GM19240 (cell line): ENCODE data around the gene CFAP92.
A peak's percentile ranks its signal among the peaks of the same experiment; 100 is the strongest.

Experiments used
- DNase-seq: peaks from one replicate; pipeline ENCODE4 v3.0.0; 2011; ENCODE audit warnings: low spot score; ENCODE audit not compliant: insufficient read length

The CFAP92 gene

GRCh38 chr3:128987302-128988100 is 6.4 kb downstream of the CFAP92 start:
- no peak for DNase-seq

DNA sequence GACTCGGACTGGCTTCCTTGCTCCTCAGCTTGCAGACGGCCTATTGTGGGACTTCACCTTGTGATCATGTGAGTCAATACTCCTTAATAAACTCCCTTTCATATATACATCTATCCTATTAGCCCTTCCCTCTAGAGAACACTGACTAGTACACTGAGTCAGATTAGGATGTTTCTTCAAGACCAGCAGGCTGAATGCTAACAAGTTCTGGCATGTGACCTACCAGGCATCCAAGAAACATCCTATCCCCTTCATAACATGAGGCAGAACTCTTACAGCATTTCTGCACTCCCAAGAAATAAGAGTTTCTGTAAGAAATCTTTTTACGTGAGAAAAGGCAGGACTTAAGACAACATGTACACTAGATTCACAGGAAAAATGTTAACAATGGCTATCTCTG is 9.3 kb downstream of the CFAP92 start:
- DNase-seq, result no peak

- DNase-seq, result no peak
These were observed 10.4 kb downstream of the CFAP92 start for GRCh38 chr3:128983293-128984069.

- DNase-seq, result no peak
These were observed 18.6 kb downstream of the CFAP92 start for GRCh38 chr3:128975276-128975675.

DNA sequence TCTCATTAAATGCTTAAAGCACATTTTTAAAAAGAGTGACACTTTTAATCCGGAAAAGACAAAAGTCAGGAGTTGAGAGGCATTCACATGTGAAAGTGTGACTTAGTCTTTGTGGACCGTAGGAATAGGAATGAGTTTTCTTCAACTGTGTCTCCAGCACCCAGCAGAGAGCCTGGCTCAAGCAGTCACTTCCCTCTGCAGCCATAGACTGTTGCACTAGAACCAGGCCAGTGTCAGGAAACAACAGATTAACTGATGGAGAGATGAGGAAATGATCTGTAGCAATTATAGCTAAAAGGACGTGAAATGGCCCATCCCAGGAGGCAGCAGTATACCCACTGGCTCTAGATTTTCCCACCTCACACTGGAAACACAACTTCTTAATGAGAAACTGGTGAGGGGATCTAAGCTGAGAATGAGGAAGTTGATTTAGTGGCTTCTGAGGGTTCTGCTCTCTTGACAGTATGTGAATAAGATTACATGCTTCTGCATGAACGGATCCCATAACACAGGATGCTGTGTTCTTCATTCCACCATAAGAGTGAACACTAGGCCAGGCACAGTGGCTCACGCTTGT is 19.8 kb downstream of the CFAP92 start:
- no peak for DNase-seq

- no peak for DNase-seq
These were observed 22.3 kb downstream of the CFAP92 start for GRCh38 chr3:128971421-128972100.

- no peak for DNase-seq
These were observed 23.2 kb downstream of the CFAP92 start for GRCh38 chr3:128970740-128971047.

GRCh38 chr3:128969993-128970739 is 23.7 kb downstream of the CFAP92 start:
- DNase-seq, result peak; percentile 43

DNA sequence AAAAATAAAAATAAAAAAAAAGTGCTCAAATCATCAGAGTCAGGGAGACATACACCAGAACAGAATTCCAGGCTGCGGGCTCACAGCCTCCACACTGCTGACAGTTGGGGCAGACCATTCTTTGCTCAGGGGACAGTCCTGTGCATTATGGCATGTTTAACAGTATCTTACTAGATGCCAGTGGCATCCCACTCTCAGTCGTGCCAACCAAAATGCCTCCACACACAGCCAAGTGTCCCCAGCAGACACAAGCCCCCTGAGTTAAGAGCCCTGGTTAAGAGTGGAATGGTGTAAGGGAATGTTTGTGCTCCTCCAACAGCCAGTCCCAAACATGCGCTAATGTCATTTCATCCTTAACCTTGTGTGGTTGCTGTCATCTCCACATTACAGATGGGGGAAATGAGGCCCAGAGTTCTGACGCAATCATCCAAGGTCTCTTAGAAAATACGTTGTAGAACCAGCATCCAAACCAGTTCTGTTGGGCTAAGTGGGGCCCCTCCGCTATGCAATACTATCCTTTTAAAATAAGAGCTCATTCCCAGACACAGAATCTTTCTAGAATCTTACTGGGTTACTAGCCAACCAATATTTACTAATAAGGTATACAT is 26.0 kb downstream of the CFAP92 start:
- no peak for DNase-seq

GRCh38 chr3:128965818-128966217 is 28.1 kb downstream of the CFAP92 start:
- DNase-seq, result no peak

GRCh38 chr3:128965280-128965679 is 28.6 kb downstream of the CFAP92 start:
- no peak for DNase-seq

DNA sequence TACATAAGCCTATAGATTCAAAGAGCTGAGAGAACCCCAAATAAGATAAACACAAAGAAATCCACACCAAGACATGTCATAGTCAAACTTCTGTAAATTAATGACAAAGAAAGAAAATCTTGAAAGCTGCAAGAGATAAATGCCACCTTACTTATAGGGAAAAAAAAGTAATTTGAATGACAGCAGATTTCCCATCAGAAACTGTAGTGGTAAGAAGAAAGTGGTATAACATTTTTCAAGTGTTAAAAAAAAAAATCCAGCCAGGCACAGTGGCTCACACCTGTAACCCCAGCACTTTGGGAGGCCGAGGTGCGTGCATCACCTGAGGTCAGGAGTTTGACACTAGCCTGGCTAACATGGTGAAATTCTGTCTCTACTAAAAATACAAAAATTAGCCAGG is 37.4 kb downstream of the CFAP92 start:
- no peak for DNase-seq

GRCh38 chr3:128950223-128950938 is 43.5 kb downstream of the CFAP92 start:
- DNase-seq, result no peak

- no peak for DNase-seq
These were observed 44.7 kb downstream of the CFAP92 start for GRCh38 chr3:128949158-128949557.

- no peak for DNase-seq
These were observed 47.5 kb downstream of the CFAP92 start for GRCh38 chr3:128946411-128946810.

GRCh38 chr3:128945878-128946175 is 48.0 kb downstream of the CFAP92 start:
- DNase-seq, result no peak

DNA sequence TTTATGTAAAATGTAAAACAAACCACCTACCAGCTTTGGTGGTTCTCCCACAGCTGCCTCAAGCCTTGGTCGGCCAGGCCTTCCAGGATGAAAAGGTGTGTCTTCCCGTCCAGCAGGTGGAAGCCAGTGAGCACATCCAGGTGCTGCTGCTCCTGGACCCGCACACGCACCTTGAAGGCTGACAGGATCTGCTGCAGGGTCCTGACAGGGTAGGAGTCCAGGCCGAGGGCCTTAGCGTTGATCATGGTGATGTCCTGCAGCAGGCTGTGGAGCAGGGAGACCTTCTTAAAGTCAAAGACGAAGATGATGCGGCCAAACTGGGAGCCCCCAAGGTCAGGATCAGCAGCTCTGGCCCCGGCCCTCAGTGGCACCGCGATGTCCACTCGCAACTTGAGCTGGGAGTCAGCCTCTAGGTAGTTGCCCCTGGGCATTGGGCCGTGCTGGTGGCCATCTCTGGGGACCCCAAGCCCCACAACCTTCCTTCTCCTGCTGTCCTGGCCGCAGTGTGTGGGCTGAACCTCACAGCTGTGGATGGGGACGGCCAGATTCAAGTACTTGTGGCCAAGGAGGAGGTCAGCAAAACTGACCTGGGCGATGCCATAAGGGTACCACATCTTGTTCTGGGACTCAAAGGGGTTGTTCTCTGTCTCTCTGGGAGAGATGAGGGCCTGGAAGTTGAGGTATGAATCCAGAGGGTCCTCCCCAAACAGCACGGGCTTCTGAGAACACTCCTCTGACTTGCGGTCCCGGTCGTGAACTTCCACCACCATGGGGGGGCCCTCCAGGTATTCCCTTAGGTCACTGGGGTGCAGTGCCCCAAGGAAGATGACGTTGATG is 48.6 kb downstream of the CFAP92 start:
- DNase-seq, result no peak

DNA sequence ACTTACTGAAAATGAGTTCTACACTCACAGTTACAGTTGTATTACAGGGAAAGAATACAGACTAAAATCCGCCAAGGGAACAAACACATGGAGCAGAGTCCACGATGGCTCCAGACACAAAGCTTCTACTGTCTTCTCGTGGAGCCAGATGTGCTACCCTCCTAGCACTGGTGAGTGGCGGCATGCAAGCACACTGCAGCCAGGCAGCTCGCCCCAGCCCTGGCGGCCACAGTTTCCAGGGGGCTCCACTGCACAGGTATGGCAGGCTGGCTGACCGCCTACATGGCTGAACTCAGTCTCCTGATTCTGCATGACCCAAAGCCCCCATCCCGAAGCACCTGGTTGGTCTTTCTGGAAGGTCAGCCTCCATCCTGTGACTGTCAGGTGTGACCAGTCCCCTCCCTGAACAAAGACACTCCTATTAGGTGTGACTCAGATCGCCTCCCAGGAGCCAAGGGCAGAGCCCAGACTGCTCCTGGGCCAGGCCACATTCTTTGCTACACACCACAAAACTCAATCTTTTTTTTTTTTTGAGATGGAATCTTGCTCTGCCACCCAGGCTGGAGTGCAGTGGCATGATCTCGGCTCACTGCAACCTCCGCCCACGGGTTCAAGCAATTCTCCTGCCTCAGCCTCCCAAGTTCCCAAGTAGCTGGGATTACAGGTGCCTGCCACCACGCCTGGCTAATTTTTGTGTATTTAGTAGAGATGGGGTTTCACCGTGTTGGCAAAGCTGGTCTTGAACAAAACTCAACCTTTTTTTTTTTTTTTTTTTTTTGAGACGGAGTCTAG is 51.5 kb downstream of the CFAP92 start:
- no peak for DNase-seq

- no peak for DNase-seq
These were observed 53.6 kb downstream of the CFAP92 start for GRCh38 chr3:128940252-128940651.
